Measurements from ENCODE around the gene TST. TPM values are rescaled to one million over a fixed set of nuclear protein-coding genes. Genes with fewer than 3 reads are reported as not detected.

TST gene
- total RNA-seq, 1 donor from 2014 or later: 281 TPM

- no peak for DNase-seq (ENCODE audit: low spot score)
Measured at GRCh38 chr22:37032134-37032534, 12.9 kb upstream of the TST start.

- DNase-seq (ENCODE audit: low spot score): no peak
Measured at GRCh38 chr22:37030560-37031281, 11.5 kb upstream of the TST start.

GRCh38 chr22:37028692-37029674 is 9.7 kb upstream of the TST start:
- DNase-seq (ENCODE audit: low spot score): no peak

- no peak for DNase-seq (ENCODE audit: low spot score)
Measured at GRCh38 chr22:37027556-37027955, 8.3 kb upstream of the TST start.

- DNase-seq (ENCODE audit: low spot score): no peak
Measured at GRCh38 chr22:37026325-37026724, 7.1 kb upstream of the TST start.

- DNase-seq (ENCODE audit: low spot score): no peak
Measured at GRCh38 chr22:37025500-37026070, 6.3 kb upstream of the TST start.

- DNase-seq (ENCODE audit: low spot score): no peak
Measured at GRCh38 chr22:37024339-37025157, 5.3 kb upstream of the TST start.

GRCh38 chr22:37023743-37024338 is 4.6 kb upstream of the TST start:
- DNase-seq (ENCODE audit: low spot score): no peak

- DNase-seq (ENCODE audit: low spot score): no peak
Measured at GRCh38 chr22:37022483-37023337, 3.5 kb upstream of the TST start.

- DNase-seq (ENCODE audit: low spot score): no peak
Measured at GRCh38 chr22:37021710-37022482, 2.6 kb upstream of the TST start.

- no peak for DNase-seq (ENCODE audit: low spot score)
Measured at GRCh38 chr22:37021041-37021440, 1.8 kb upstream of the TST start.

GRCh38 chr22:37020192-37020479 is 889 bp upstream of the TST start:
- no peak for DNase-seq (ENCODE audit: low spot score)

GRCh38 chr22:37018815-37019308 is 385 bp downstream of the TST start:
- no peak for DNase-seq (ENCODE audit: low spot score)

- DNase-seq (ENCODE audit: low spot score): no peak
Measured at GRCh38 chr22:37018086-37018814, 997 bp downstream of the TST start.

- DNase-seq (ENCODE audit: low spot score): no peak
Measured at GRCh38 chr22:37017356-37017755, 1.9 kb downstream of the TST start.

- DNase-seq (ENCODE audit: low spot score): no peak
Measured at GRCh38 chr22:37016134-37016910, 2.9 kb downstream of the TST start.

- DNase-seq (ENCODE audit: low spot score): no peak
Measured at GRCh38 chr22:37015587-37015878, 3.7 kb downstream of the TST start.

Measured in mucosa of gallbladder (tissue), 1 donor.